Activated T-cell treated with anti-CD3 and anti-CD28 coated beads for 24 hours (primary cell): Measurements from ENCODE around the gene PHLDA2.
"Not testable (repeated sequence)": the region's sequence is repeated elsewhere in the genome, so short reads cannot be mapped to it uniquely, and the experiment has no call there.

Experiments
- DNase-seq: peaks from one replicate; pipeline ENCODE4 v3.0.0-alpha.2; 2020; ENCODE audit warnings: low read depth

The PHLDA2 gene

GRCh38 chr11:2945031-2945756 is 16.0 kb upstream of the PHLDA2 start:
- no peak for DNase-seq

GRCh38 chr11:2944530-2944929 is 15.3 kb upstream of the PHLDA2 start:
- DNase-seq, result no peak

GRCh38 chr11:2943711-2944118 is 14.5 kb upstream of the PHLDA2 start:
- no peak for DNase-seq

GRCh38 chr11:2942872-2943710 is 13.9 kb upstream of the PHLDA2 start:
- no peak for DNase-seq

- no peak for DNase-seq
Observed at GRCh38 chr11:2942447-2942846, 13.2 kb upstream of the PHLDA2 start.

- DNase-seq, result no peak
Observed at GRCh38 chr11:2940921-2941821, 12.0 kb upstream of the PHLDA2 start.

GRCh38 chr11:2940147-2940920 is 11.1 kb upstream of the PHLDA2 start:
- DNase-seq, result no peak

GRCh38 chr11:2938458-2939418 is 9.5 kb upstream of the PHLDA2 start:
- DNase-seq, result not testable (repeated sequence)

- not testable (repeated sequence) for DNase-seq
Observed at GRCh38 chr11:2937641-2938457, 8.6 kb upstream of the PHLDA2 start.

- no peak for DNase-seq
Observed at GRCh38 chr11:2934611-2935239, 5.5 kb upstream of the PHLDA2 start.

- no peak for DNase-seq
Observed at GRCh38 chr11:2934021-2934550, 4.9 kb upstream of the PHLDA2 start.

- no peak for DNase-seq
Observed at GRCh38 chr11:2933375-2934020, 4.3 kb upstream of the PHLDA2 start.

- no peak for DNase-seq
Observed at GRCh38 chr11:2932850-2933251, 3.6 kb upstream of the PHLDA2 start.

- no peak for DNase-seq
Observed at GRCh38 chr11:2931771-2932738, 2.8 kb upstream of the PHLDA2 start.

- DNase-seq, result no peak
Observed at GRCh38 chr11:2931420-2931746, 2.2 kb upstream of the PHLDA2 start.

GRCh38 chr11:2930704-2931419 is 1.6 kb upstream of the PHLDA2 start:
- DNase-seq, result no peak
